Measurements from ENCODE around the gene MBNL1. TPM values are rescaled to one million over a fixed set of nuclear protein-coding genes. Genes with fewer than 3 reads are reported as not detected.

MBNL1 gene
- polyA plus RNA-seq, 1 donor (not counting 4 experiments of a cell fraction or from before 2014, with no cell fraction given), result 58.3 TPM

DNA sequence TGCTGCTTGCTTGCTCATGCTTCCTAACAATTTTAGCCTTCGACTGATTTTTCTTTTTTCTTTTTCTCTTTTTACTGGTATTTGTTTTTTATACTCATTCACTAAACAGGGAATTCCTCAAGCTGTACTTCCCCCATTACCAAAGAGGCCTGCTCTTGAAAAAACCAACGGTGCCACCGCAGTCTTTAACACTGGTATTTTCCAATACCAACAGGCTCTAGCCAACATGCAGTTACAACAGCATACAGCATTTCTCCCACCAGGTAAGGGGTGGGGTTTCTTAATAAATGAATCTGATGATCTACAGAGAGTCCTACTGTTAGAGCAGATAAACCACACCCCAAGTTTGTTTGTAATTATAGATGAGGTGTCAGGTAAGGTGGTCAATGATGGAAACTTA, 178.8 kb downstream of the MBNL1 start:
- H3K4me2 ChIP-seq (ENCODE audit: control insufficient read depth, extremely low read depth, insufficient read depth, low read depth, low read length), result no peak overlapping the region
- H3K27ac ChIP-seq (ENCODE audit: control insufficient read depth, insufficient read depth, low read length), result no peak overlapping the region
- H3K4me1 ChIP-seq (ENCODE audit: control insufficient read depth, extremely low read depth, insufficient read depth, low read length), result peaks cover 10% of the 10 kb centered on the region
- H3K9me3 ChIP-seq (ENCODE audit: control insufficient read depth, low read depth, low read length), result no peaks in the 10 kb centered on the region
- H4K20me1 ChIP-seq (ENCODE audit: control insufficient read depth, extremely low read depth, insufficient read depth, low read length), result no peaks in the 10 kb centered on the region
- DNase-seq (ENCODE audit: low read depth, low spot score) (no peak), FAIRE-seq (no peak)
- H3K27me3 ChIP-seq (ENCODE audit: control insufficient read depth, extremely low read depth, insufficient read depth, low read length), result no peaks in the 10 kb centered on the region
- no peak overlapping the region for H3K9ac ChIP-seq (ENCODE audit: control insufficient read depth, extremely low read depth, insufficient read depth, low read length)
- no peaks in the 10 kb centered on the region for H3K9me1 ChIP-seq (ENCODE audit: control insufficient read depth, extremely low read depth, insufficient read depth, low read length)
- peaks cover 12% of the 10 kb centered on the region for H3K79me2 ChIP-seq (ENCODE audit: control insufficient read depth, insufficient read depth, low read length)
- no peak overlapping the region for H3K4me3 ChIP-seq (ENCODE audit: control insufficient read depth in 2 of 3, extremely low read depth in 1 of 3, insufficient read depth in 2 of 3, low read depth in 1 of 3, low read length in 3 of 3)
- dilution Hi-C loops (cut with MboI; ENCODE audit: extremely low pct_ligation_motif_present, low sequenced_read_pairs), result no loop called here
- peaks cover 2 to 19% of the 10 kb centered on the region in 2 experiments for H3K36me3 ChIP-seq (ENCODE audit: control insufficient read depth in 2 of 2, extremely low read depth in 1 of 2, insufficient read depth in 2 of 2, low read length in 2 of 2)
- TF ChIP-seq, protein P1, sequence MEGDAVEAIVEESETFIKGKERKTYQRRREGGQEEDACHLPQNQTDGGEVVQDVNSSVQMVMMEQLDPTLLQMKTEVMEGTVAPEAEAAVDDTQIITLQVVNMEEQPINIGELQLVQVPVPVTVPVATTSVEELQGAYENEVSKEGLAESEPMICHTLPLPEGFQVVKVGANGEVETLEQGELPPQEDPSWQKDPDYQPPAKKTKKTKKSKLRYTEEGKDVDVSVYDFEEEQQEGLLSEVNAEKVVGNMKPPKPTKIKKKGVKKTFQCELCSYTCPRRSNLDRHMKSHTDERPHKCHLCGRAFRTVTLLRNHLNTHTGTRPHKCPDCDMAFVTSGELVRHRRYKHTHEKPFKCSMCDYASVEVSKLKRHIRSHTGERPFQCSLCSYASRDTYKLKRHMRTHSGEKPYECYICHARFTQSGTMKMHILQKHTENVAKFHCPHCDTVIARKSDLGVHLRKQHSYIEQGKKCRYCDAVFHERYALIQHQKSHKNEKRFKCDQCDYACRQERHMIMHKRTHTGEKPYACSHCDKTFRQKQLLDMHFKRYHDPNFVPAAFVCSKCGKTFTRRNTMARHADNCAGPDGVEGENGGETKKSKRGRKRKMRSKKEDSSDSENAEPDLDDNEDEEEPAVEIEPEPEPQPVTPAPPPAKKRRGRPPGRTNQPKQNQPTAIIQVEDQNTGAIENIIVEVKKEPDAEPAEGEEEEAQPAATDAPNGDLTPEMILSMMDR (optimal IDR thresholded peaks at IDR 0.05 in 1 of 3, IDR thresholded peaks at IDR 0.05 in 1 of 3, conservative IDR thresholded peaks at IDR 0.05 in 1 of 3; ENCODE audit: extremely low read depth in 1 of 3, insufficient read depth in 2 of 3, low read length in 3 of 3), result no peak
- no peak for TF ChIP-seq EZH2 (IDR thresholded peaks at IDR 0.05; ENCODE audit: low read length)
- H2AFZ ChIP-seq (ENCODE audit: control insufficient read depth, low read length), result no peak overlapping the region

DNA sequence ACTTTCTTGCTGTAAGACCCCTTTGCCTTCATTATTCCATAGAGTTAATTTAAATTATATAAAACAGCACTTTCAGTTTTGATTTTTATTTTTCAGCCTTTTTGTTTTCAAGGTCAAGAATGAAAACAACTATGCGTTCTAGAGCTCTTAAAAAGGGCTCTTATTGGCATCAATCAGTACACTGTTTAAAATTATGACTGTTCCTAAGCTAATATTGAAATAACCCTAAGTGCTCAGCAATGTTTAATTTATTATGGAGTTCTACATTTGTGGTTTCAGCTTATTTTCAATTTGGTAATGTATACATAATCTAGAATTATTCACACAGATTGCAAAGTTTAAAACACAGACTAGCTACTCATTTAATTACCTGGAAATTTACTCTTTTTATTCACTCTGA, 179.4 kb downstream of the MBNL1 start:
- H3K9ac ChIP-seq (ENCODE audit: control insufficient read depth, extremely low read depth, insufficient read depth, low read length), result no peak overlapping the region
- H3K27me3 ChIP-seq (ENCODE audit: control insufficient read depth, extremely low read depth, insufficient read depth, low read length), result no peaks in the 10 kb centered on the region
- H2AFZ ChIP-seq (ENCODE audit: control insufficient read depth, low read length), result no peak overlapping the region
- H3K79me2 ChIP-seq (ENCODE audit: control insufficient read depth, insufficient read depth, low read length), result peaks cover 10% of the 10 kb centered on the region
- H3K27ac ChIP-seq (ENCODE audit: control insufficient read depth, insufficient read depth, low read length), result no peak overlapping the region
- no peak overlapping the region for H3K4me3 ChIP-seq (ENCODE audit: control insufficient read depth in 2 of 3, extremely low read depth in 1 of 3, insufficient read depth in 2 of 3, low read depth in 1 of 3, low read length in 3 of 3)
- DNase-seq (ENCODE audit: low read depth, low spot score) (no peak), FAIRE-seq (no peak)
- H4K20me1 ChIP-seq (ENCODE audit: control insufficient read depth, extremely low read depth, insufficient read depth, low read length), result no peaks in the 10 kb centered on the region
- H3K4me1 ChIP-seq (ENCODE audit: control insufficient read depth, extremely low read depth, insufficient read depth, low read length), result peaks cover 6% of the 10 kb centered on the region
- no peaks in the 10 kb centered on the region for H3K9me3 ChIP-seq (ENCODE audit: control insufficient read depth, low read depth, low read length)
- H3K36me3 ChIP-seq (ENCODE audit: control insufficient read depth in 2 of 2, extremely low read depth in 1 of 2, insufficient read depth in 2 of 2, low read length in 2 of 2), result peaks cover 2 to 19% of the 10 kb centered on the region in 2 experiments
- H3K9me1 ChIP-seq (ENCODE audit: control insufficient read depth, extremely low read depth, insufficient read depth, low read length), result no peaks in the 10 kb centered on the region
- dilution Hi-C loops (cut with MboI; ENCODE audit: extremely low pct_ligation_motif_present, low sequenced_read_pairs), result no loop called here
- H3K4me2 ChIP-seq (ENCODE audit: control insufficient read depth, extremely low read depth, insufficient read depth, low read depth, low read length), result no peak overlapping the region
- TF ChIP-seq EZH2 (IDR thresholded peaks at IDR 0.05; ENCODE audit: low read length), result no peak
- TF ChIP-seq, protein P1 (optimal IDR thresholded peaks at IDR 0.05 in 1 of 3, IDR thresholded peaks at IDR 0.05 in 1 of 3, conservative IDR thresholded peaks at IDR 0.05 in 1 of 3; ENCODE audit: extremely low read depth in 1 of 3, insufficient read depth in 2 of 3, low read length in 3 of 3), result no peak
